Epidermal melanocyte (primary cell): ENCODE data around the gene CORIN.

Source experiments
- DNase-seq: peaks from one replicate; pipeline ENCODE4 v3.0.0; 2011; ENCODE audit warnings: low spot score; ENCODE audit not compliant: insufficient read length

The CORIN gene

DNA sequence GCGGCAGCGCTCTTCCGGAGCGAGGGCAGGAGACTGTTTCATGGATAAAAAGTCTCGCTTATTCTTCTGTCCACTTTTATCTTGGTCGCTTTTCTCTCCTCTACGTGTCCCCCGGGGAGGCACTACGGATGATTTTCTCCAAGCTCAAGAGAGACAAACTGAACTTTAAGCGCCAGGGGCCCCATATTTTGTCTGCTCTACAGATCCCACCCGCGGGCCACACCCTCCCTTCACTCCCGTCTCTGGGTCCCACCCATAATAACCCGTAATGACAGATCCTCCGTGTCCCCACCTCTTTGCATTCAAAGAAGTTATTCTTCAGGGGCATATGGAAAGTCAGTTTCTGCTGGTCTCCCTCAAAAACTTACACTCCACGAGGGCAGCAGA is at the start of gene CORIN:
Gene CORIN, minus strand, starts transcription at position 160 of the 387 bp plus-strand sequence. Its CDS starts 118 bp downstream, at position 42.
- no peak for DNase-seq

GRCh38 chr4:47882228-47882627 is 44.4 kb upstream of the CORIN start:
- no peak for DNase-seq

DNA sequence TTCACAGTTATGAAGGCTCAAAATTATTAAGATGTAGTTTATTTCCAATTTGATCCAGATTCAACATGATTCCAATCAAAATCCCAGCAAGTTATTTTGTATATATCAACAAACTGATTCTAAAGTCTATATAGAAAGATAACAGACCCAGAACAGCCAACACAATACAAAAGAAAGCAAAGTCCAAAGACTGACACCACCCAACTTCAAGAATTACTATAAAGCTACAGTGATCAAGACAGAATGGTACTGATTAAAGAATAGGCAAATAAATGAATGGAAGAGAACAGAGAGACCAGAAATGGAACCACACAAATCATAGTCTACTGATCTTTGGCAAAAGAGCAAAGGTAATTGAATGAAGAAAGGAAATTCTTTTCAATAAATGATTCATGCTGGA is 41.6 kb upstream of the CORIN start:
- no peak for DNase-seq

- no peak for DNase-seq
Measured at GRCh38 chr4:47876784-47877546, 39.1 kb upstream of the CORIN start.

- no peak for DNase-seq
Measured at GRCh38 chr4:47876310-47876709, 38.4 kb upstream of the CORIN start.

DNA sequence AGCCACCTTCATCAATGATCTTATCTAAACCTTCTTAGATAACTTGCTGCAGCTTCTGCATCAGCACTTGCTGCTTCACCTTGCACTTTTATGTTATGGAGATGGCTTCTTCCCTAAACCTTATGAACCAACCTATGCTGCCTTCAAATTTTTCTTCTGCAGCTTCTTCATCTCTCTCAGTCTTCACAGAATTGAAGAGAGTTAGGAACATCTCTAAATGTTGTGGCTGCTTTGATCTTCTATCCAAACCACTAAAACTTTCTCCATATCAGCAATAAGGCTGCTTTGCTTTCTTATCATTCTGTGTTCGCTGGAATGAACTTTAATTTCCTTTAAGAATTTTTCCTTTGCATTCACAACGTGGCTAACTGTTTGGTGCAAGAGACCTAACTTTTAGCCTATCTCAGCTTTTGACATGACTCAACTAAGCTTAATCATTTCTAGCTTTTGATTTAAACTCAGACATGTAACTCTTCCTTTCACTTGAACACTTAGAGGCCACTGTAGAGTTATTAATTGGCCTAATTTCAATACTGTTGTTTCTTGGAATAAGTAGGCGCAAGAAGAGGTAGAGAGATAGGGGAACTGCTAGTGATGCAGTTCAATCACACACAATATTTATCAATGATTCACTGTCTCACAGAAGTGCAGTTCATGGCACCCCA is 36.1 kb upstream of the CORIN start:
- DNase-seq: no peak

GRCh38 chr4:47863486-47863885 is 25.6 kb upstream of the CORIN start:
- no peak for DNase-seq

GRCh38 chr4:47862297-47862696 is 24.4 kb upstream of the CORIN start:
- no peak for DNase-seq

- no peak for DNase-seq
Measured at GRCh38 chr4:47860305-47860704, 22.4 kb upstream of the CORIN start.

- DNase-seq: no peak
Measured at GRCh38 chr4:47858006-47858405, 20.1 kb upstream of the CORIN start.

DNA sequence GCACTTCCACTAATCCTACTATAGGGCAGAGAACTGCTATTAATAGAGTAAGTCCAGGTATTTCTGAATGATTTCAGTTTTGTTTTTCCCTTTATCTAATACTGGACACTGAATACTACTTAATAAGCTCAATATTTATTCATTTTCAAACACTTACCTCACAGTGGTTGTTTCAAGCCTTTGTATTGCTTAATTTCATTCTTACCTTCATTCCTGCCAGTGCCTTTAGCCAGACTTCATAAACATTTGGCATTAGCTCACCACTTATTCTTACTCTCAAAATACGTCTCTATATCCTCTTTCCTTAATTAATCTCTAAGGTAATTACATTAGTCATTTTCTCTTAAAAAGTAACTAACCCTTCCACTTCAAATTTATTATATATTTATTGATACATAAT is 18.8 kb upstream of the CORIN start:
- DNase-seq: no peak

- DNase-seq: no peak
Measured at GRCh38 chr4:47855350-47855749, 17.5 kb upstream of the CORIN start.

DNA sequence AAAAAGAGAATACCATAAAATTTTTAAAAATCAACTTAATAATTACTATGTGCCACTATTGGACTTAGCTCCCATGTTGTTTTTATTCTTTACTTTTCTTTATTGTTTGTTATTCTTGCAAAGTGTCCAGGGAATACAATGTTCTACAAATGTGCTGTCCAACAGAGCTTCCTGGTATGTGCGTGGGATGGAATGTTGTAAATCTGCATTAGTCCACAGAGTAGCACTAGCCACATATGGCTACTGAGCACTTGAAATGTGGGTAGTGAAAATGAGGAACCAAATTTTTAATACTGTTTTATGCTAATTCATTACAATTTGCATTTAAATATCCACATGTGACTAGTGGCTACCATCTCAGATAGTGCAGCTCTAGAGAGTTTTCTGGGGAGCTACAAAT is 14.3 kb upstream of the CORIN start:
- no peak for DNase-seq

DNA sequence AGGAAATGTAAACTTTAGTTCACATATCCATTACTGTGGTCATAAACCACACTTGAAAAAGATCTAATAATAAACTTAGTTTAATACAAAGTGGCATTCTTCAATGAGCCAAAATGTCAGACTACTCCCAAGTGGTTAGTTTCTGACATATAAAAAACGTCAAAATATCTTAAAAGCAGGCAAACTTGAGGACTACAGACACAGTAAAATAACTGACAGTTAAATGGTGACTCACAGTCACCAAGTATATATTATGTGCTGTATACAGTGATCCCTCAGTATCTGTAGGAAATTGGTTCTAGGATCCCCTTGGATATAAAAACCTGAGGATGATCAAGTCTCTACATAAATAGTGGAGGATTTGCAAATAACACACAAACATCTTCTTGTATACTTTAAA is 11.6 kb upstream of the CORIN start:
- DNase-seq: no peak

- DNase-seq: no peak
Measured at GRCh38 chr4:47848041-47848440, 10.2 kb upstream of the CORIN start.

- DNase-seq: no peak
Measured at GRCh38 chr4:47842985-47843384, 5.1 kb upstream of the CORIN start.

DNA sequence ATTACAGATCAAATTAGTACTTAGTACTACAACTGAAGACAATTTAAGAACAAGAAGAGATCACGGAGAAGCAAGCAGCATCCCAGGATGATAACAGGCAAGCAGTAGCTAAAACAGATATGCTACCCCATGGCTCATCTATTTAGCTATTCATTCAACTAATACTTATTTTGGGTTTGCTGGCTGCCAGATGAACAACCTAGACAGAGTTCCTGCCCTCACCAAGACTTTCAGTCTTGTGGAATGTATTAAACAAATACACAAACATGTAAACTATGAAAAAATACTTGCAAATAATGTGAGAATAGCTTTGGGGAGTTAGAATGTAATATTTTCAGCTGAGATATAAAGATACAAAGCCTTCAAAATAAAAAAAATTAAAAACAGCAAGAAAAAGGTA is 2.4 kb upstream of the CORIN start:
- DNase-seq: no peak

GRCh38 chr4:47839259-47839658 is 1.4 kb upstream of the CORIN start:
- no peak for DNase-seq

- DNase-seq: no peak
Measured at GRCh38 chr4:47838445-47838844, 578 bp upstream of the CORIN start.

DNA sequence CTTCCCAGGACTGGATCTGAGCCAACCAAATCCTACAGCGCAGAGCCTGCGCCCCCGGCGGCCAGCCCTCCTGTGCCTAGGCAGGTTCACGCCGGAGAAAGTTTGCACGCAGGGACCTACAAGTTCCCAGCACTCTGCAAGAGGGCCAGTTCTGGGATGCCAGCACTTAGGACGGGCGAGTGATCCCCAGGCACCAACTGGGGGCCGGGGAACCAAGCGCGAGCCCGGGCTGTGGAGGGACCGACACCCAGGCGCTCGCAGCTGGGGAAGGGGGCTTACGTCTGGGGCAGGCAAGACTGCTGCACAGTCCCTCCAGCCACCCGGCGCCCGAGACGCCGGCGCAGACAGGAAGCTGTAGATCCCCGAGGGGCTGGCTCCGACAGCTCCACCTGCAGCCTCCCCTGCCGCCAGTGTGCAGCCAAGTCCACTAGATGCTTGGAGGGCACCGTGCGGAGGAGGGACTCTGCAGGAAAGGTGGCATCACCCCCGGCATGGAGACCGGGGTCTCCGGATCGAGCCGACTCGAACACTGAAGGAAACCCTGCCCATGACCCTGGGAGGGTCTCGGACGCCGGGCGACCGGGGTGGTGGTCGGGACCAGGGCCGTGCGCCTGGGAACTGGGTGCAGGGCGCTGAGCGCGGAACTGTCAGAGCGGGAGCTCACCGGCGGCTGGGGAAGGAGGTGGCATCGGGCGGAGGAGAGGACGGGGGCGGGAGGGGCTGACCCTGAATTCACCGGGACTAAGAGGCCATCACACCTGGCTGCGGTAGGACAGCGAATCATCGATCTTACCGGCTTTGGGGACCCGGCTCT is 566 bp downstream of the CORIN start:
- no peak for DNase-seq

DNA sequence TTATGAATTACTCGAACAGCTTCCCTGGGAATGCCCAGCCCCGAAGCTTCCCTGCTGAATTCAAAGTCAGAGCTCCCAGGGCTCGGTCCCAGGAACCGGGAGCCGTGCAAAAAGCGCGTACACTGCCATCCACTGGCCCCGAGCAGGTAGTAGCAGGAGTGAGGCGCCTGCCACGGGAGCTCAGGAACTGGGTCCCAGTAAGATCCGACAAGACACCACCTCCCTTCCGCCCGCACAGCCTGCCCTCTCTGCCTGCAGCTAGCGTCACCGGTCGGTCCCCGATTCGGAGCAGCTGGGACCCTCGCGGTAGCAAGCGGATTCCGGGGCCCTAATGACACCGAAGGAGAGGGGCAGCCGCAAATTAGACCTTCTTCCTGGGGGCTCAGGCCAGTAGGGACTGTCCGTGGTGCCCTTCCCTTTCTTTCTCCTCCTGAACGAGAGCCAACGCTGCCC is 1.2 kb downstream of the CORIN start:
- peak; percentile 50 for DNase-seq

DNA sequence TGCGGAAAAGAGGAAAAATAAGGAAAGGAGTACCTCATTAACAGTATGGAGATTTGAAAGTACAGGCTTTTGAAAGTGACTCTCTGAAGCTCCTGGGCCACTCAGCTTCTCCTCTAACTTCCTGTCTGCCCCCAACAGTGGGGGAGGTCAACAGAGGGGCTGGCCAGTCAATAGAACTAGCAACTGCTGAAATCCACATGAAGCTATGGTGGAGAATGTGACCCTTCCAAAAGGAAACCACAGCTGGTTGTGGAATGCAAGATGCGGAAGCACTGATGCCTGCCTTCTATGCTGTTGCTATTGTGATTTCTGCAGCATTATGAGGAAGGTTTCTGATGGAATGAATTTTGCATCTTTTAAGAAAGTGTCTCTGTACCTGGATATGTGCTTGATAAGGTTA is 2.4 kb downstream of the CORIN start:
- DNase-seq: no peak
